Naive B cell (primary cell): ENCODE data around the gene TP53RK. TPM values are rescaled to one million over a fixed set of nuclear protein-coding genes. Genes with fewer than 3 reads are reported as not detected.

Source experiments
- ATAC-seq, 2 donors: fragments of 150-1000 bp; cut with Tn5 transposase; 2 replicates each; pipeline ENCODE4 v1.10.0; 2021; ENCODE audit warnings: low read depth in 2 of 2, mild to moderate bottlenecking in 2 of 2, moderate library complexity in 2 of 2
- DNase-seq: peaks from one replicate; pipeline ENCODE4 v3.0.0; 2022
- H3K27ac Mint-ChIP-seq, 6 donors: one replicate each; pipeline ENCODE4 v1.8.0; 2020 to 2022; ENCODE audit warnings: mild to moderate bottlenecking in 6 of 6, mixed read lengths in 6 of 6, moderate library complexity in 5 of 6, inconsistent platforms in 2 of 6
- H3K27me3 Mint-ChIP-seq, 3 donors: one replicate each; pipeline ENCODE4 v1.8.0; 2021 to 2022; ENCODE audit warnings: mixed read lengths in 3 of 3, mild to moderate bottlenecking in 1 of 3
- H3K36me3 Mint-ChIP-seq, 2 donors: one replicate each; pipeline ENCODE4 v1.8.0; 2020 to 2022; ENCODE audit warnings: mixed read lengths in 2 of 2, inconsistent platforms in 1 of 2, mild to moderate bottlenecking in 1 of 2
- H3K4me1 Mint-ChIP-seq, 3 donors: one replicate each; pipeline ENCODE4 v1.8.0; 2020 to 2022; ENCODE audit warnings: mixed read lengths in 3 of 3, inconsistent platforms in 1 of 3, mild to moderate bottlenecking in 1 of 3, moderate library complexity in 1 of 3
- H3K4me3 Mint-ChIP-seq, 8 donors: one replicate each; pipeline ENCODE4 v1.8.0; 2020 to 2022; ENCODE audit warnings: mild to moderate bottlenecking in 8 of 8, mixed read lengths in 8 of 8, moderate library complexity in 8 of 8, inconsistent platforms in 2 of 8
- H3K9me3 Mint-ChIP-seq, 7 donors: one replicate each; pipeline ENCODE4 v1.8.0; 2020 to 2022; ENCODE audit warnings: mixed read lengths in 7 of 7, mild to moderate bottlenecking in 5 of 7, inconsistent platforms in 2 of 7, moderate library complexity in 1 of 7
- polyA plus RNA-seq, 6 donors: library from polyadenylated mRNA; unstranded; fragments of 300-500 nt; fragmentation: Illumina TruSeq; gene quantifications; one replicate each; pipeline ENCODE4 v1.2.3, GENCODE V29; 2021; ENCODE audit warnings: low read depth in 6 of 6

TP53RK gene
- polyA plus RNA-seq, 6 donors from 2014 or later: 7.2 to 18.8 (median 13.4) TPM

GRCh38 chr20:46713957-46714834 is 25.0 kb upstream of the TP53RK start:
- Mint-ChIP-seq H3K9me3 (peaks cover 0 to 1% (median 0%) of the 10 kb centered on the region in 7 donors), H3K4me3 (no peak overlapping the region), H3K27ac (no peak overlapping the region), H3K36me3 (peaks cover 0 to 11% of the 10 kb centered on the region in 2 donors), H3K4me1 (peaks cover 10 to 13% (median 11%) of the 10 kb centered on the region in 3 donors), H3K27me3 (peaks cover 36 to 58% (median 56%) of the 10 kb centered on the region in 3 donors)
- ATAC-seq: no peak
- DNase-seq: no peak

DNA sequence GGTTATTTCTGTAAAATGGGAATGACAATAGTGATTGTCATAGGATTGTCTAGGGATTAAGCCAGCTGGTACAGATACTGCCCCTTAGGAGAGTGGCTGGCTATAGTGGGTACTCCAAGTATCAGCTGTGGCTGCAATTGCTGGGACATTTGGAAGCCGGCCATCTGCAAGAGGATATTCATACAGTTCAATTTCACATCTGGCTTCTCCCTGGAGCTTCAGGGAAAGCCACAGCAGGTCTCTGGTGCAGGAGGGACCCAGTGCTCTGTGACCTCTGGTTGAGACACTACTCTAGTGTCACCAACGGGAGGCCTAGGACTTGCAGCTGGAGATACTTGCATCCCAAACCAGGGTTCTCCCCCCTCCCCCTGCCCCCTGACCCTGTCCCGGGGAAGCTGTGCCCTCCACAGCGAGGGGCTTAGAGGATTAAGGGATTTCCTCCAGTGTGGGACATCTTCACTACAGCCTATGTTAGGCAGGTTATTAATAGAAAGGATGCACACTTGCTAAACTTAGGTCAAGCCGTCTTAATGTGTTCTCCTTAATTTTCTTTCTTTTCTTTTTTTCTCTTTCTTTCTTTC is 22.9 kb upstream of the TP53RK start:
- ATAC-seq (no peak), DNase-seq (no peak)
- H3K27ac Mint-ChIP-seq: no peak overlapping the region
- peaks cover 0 to 3% (median 0%) of the 10 kb centered on the region in 7 donors for H3K9me3 Mint-ChIP-seq
- peaks cover 0 to 17% of the 10 kb centered on the region in 2 donors for H3K36me3 Mint-ChIP-seq
- H3K27me3 Mint-ChIP-seq: peaks cover 54 to 72% (median 62%) of the 10 kb centered on the region in 3 donors
- peaks cover 14 to 21% (median 16%) of the 10 kb centered on the region in 3 donors for H3K4me1 Mint-ChIP-seq
- H3K4me3 Mint-ChIP-seq: peak overlapping the region in 1 of 8 donors; percentile 8

- H3K27ac Mint-ChIP-seq: no peak overlapping the region
- H3K4me3 Mint-ChIP-seq: peak overlapping the region; percentile 44 to 82 (median 78)
- peaks cover 60 to 69% (median 68%) of the 10 kb centered on the region in 3 donors for H3K27me3 Mint-ChIP-seq
- no peak for ATAC-seq
- peaks cover 7 to 17% of the 10 kb centered on the region in 2 donors for H3K36me3 Mint-ChIP-seq
- DNase-seq: no peak
- peaks cover 0 to 17% (median 6%) of the 10 kb centered on the region in 7 donors for H3K9me3 Mint-ChIP-seq
- H3K4me1 Mint-ChIP-seq: peaks cover 14 to 21% (median 16%) of the 10 kb centered on the region in 3 donors
These were observed 21.1 kb upstream of the TP53RK start for GRCh38 chr20:46710153-46710913.

- ATAC-seq: peak; percentile 42 to 53
- peaks cover 7 to 17% of the 10 kb centered on the region in 2 donors for H3K36me3 Mint-ChIP-seq
- H3K27ac Mint-ChIP-seq: peak within 1 kb of the TSS in 1 of 6 donors; percentile 32
- peaks cover 14 to 21% (median 16%) of the 10 kb centered on the region in 3 donors for H3K4me1 Mint-ChIP-seq
- peaks cover 0 to 19% (median 7%) of the 10 kb centered on the region in 7 donors for H3K9me3 Mint-ChIP-seq
- peak within 1 kb of the TSS; percentile 62 to 91 (median 80) for H3K4me3 Mint-ChIP-seq
- H3K27me3 Mint-ChIP-seq: peaks cover 59 to 68% (median 62%) of the 10 kb centered on the region in 3 donors
- DNase-seq: no peak
These were observed 20.4 kb upstream of the TP53RK start, which contains the start of gene SLC2A10 for GRCh38 chr20:46709459-46710152. Gene SLC2A10, plus strand, starts transcription at chr20:46709649. Its CDS starts 88 bp downstream, at chr20:46709737.

GRCh38 chr20:46709055-46709458 is 19.8 kb upstream of the TP53RK start:
- Mint-ChIP-seq H3K27ac (no peak overlapping the region), H3K36me3 (peaks cover 7 to 17% of the 10 kb centered on the region in 2 donors), H3K9me3 (peaks cover 0 to 19% (median 7%) of the 10 kb centered on the region in 7 donors), H3K27me3 (peaks cover 60 to 71% (median 61%) of the 10 kb centered on the region in 3 donors), H3K4me1 (peaks cover 14 to 21% (median 16%) of the 10 kb centered on the region in 3 donors), H3K4me3 (peak overlapping the region; percentile 30 to 91 (median 78))
- ATAC-seq (no peak), DNase-seq (no peak)

- Mint-ChIP-seq H3K9me3 (peaks cover 0 to 19% (median 7%) of the 10 kb centered on the region in 7 donors), H3K27me3 (peaks cover 58 to 67% (median 63%) of the 10 kb centered on the region in 3 donors)
- DNase-seq: no peak
These were observed 19.1 kb upstream of the TP53RK start for GRCh38 chr20:46708172-46708860.

DNA sequence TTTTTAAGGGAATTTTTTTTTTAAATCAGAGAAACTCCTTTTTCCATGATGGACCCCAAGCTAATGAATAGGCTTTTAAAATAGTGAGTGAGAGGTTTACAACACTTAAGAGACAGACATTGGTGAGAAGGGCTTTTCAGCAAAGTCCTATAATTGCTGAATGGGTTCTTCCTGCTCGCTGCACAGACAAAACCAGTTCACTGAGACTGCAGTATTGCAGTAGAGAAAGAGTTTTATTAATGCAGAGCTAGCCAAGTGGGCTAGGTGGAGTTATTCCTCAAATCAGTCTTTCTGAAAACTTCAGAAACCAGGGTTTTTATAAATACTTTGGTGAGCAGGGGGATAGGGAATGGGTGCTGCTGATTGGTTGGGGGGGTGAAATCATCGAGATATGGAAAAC is 17.0 kb upstream of the TP53RK start:
- Mint-ChIP-seq H3K27ac (no peak overlapping the region), H3K4me3 (no peak overlapping the region), H3K4me1 (peaks cover 14 to 21% (median 16%) of the 10 kb centered on the region in 3 donors), H3K9me3 (peaks cover 0 to 19% (median 7%) of the 10 kb centered on the region in 7 donors), H3K36me3 (peaks cover 7 to 17% of the 10 kb centered on the region in 2 donors), H3K27me3 (peaks cover 44 to 61% (median 54%) of the 10 kb centered on the region in 3 donors)
- no peak for DNase-seq
- no peak for ATAC-seq

More at GRCh38 chr20:46708172-46708860, 19.1 kb upstream of the TP53RK start:
- peak overlapping the region in 6 of 8 donors; percentile 3 to 84 (median 52) for H3K4me3 Mint-ChIP-seq
- no peak overlapping the region for H3K27ac Mint-ChIP-seq
- ATAC-seq: no peak
- peaks cover 7 to 17% of the 10 kb centered on the region in 2 donors for H3K36me3 Mint-ChIP-seq
- peaks cover 14 to 21% (median 16%) of the 10 kb centered on the region in 3 donors for H3K4me1 Mint-ChIP-seq

DNA sequence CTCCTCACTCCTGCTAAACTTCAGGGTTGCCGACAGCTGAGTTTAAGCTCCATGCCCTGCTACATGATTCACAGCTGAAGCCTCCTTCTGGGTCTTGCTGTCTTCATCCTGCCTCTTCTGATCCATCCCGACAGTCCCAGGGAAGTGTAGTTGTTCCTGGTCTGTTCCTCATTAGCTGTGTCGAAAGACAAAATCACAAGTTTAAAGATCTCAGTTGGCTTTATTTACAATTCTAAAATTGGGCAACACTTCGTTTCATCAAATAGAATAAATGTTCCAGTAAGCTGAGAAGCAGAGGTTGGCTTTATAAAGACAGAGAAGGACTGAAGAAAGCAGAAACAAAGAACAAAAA is 16.1 kb upstream of the TP53RK start:
- DNase-seq: no peak
- H3K4me3 Mint-ChIP-seq: no peak overlapping the region

DNA sequence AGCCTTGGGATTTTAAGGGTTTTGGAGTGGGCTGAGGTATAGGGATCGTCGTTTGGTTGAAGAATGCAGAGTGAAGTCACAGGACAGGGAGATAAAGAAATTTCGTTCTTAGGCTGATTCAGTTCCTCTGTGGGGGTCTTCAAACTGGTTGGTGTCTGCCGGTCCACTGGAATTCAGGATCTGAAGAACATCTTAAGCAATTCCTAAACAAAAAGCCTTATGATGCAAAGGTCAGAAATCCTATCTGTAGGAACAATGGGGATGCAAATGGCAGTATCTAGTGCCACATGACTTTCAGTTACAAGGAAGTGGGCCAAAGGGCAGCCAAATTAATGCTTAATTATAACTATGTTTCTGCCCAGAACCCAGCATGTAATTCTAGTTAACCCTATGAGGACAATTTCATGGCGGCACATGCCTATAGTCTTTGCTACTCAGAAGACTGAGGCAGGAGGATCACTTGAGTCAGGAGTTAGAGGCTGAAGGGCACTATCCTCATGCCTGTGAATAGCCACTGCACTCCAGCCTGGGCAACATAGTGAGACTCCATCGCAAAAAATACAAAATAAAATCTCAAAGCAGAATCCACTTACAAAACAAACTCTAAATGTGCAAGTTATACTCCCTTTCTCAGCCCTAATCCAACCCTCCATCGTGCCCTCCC is 15.6 kb upstream of the TP53RK start:
- Mint-ChIP-seq H3K27ac (no peak overlapping the region), H3K36me3 (peaks cover 8 to 9% of the 10 kb centered on the region in 2 donors), H3K4me1 (peaks cover 7 to 10% (median 8%) of the 10 kb centered on the region in 3 donors), H3K4me3 (no peak overlapping the region), H3K9me3 (peaks cover 0 to 19% (median 7%) of the 10 kb centered on the region in 7 donors), H3K27me3 (peaks cover 44 to 55% (median 44%) of the 10 kb centered on the region in 3 donors)
- DNase-seq (no peak), ATAC-seq (no peak)

More for the DNA sequence above, 16.1 kb upstream of the TP53RK start:
- Mint-ChIP-seq H3K4me1 (peaks cover 12 to 15% (median 13%) of the 10 kb centered on the region in 3 donors), H3K27ac (no peak overlapping the region), H3K27me3 (peaks cover 44 to 55% (median 48%) of the 10 kb centered on the region in 3 donors), H3K9me3 (peaks cover 0 to 19% (median 7%) of the 10 kb centered on the region in 7 donors), H3K36me3 (peaks cover 7 to 14% of the 10 kb centered on the region in 2 donors)
- no peak for ATAC-seq

GRCh38 chr20:46703435-46703834 is 14.2 kb upstream of the TP53RK start:
- Mint-ChIP-seq H3K27ac (no peak overlapping the region), H3K4me1 (peaks cover 0 to under 1% (median 0%) of the 10 kb centered on the region in 3 donors), H3K4me3 (no peak overlapping the region), H3K36me3 (peaks cover 0 to 11% of the 10 kb centered on the region in 2 donors), H3K9me3 (peaks cover 0 to 22% (median 9%) of the 10 kb centered on the region in 7 donors), H3K27me3 (peaks cover 39 to 47% (median 40%) of the 10 kb centered on the region in 3 donors)
- ATAC-seq: no peak
- DNase-seq: no peak

GRCh38 chr20:46702447-46703203 is 13.4 kb upstream of the TP53RK start:
- ATAC-seq (no peak), DNase-seq (no peak)
- peaks cover 34 to 46% (median 42%) of the 10 kb centered on the region in 3 donors for H3K27me3 Mint-ChIP-seq
- H3K36me3 Mint-ChIP-seq: peaks cover 0 to 11% of the 10 kb centered on the region in 2 donors
- peaks cover 0 to 22% (median 10%) of the 10 kb centered on the region in 7 donors for H3K9me3 Mint-ChIP-seq
- no peaks in the 10 kb centered on the region for H3K4me1 Mint-ChIP-seq
- H3K27ac Mint-ChIP-seq: no peak overlapping the region
- no peak overlapping the region for H3K4me3 Mint-ChIP-seq
